NCI-H345 (cell line): ENCODE measurements around the gene ISY1.
"Not testable (repeated sequence)": the region's sequence is repeated elsewhere in the genome, so short reads cannot be mapped to it uniquely, and the experiment has no call there.

Experiments
- DNase-seq: peaks from one replicate; lab custom pipeline; 2025; lab: John Stamatoyannopoulos, UW

The ISY1 gene

DNA sequence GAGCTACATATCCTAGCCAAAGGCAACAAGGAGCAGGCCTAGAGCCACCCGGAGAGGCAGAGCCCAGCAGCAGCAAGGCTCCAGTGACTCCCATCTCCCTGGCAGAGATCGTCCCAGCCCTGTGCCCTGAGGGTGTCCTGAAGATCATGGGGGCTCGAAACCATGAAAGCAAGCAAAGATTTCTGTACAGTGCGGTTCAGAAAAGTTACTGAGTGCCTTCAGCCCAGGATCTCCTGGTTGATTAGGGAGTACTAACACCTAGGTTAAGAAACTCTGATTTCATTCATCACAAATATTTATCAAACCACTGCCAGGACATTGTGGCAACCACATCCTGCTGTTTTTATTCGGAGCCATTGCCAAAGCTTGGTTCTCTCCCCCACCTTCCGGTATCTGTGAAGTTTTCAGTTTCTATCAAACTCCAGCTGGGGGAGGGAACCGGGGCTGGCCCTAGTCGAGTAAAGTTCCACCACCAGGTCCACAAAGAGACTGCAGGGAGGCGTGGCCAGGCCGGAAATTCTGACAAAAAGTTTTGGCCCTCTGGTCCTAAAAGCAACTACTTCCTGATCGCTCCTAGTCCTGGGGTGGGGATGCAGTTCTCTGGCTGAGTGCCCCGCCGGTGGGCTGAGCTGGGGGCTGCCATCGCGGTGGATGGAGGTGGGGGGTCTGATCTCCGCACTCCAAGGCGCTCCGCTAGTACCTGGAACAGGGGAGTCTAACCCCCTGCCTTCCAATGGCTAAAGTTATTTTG lies 40.4 kb downstream of the ISY1 start:
- peak; percentile 26 for DNase-seq

DNA sequence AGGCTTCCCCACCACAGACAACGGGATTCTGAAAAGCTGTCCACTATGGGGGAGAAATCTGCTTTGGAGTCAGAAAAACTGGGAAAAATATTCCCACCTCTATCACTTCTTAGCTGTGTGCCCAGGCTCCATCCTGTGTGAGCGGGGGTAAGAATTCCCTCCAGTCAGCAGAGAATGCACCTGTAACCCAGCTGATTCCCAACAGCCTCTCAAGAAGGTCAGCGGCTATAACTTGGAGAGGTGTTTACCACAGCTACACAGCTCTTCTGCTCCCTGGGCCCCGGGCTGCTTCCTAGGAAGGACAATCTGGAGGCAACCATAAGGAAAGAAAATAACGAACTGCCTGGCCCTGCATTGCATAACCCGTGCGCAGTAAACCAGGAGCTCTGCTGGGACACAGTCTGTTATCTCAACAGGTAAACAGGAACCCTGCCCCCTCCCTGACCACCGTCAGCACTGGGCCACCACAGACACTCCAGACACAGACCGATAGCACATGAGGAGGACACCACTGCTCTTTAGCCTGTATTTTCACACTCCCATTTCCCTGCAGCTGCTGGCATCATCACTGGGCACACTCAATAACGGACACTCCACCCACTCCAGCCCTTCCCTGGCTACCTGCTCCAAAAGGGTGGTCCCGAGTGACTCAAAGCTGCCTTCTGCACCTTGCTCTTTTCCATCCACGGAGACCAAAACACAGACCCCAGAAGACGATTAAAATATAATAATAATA lies 41.3 kb downstream of the ISY1 start:
- no peak for DNase-seq

DNA sequence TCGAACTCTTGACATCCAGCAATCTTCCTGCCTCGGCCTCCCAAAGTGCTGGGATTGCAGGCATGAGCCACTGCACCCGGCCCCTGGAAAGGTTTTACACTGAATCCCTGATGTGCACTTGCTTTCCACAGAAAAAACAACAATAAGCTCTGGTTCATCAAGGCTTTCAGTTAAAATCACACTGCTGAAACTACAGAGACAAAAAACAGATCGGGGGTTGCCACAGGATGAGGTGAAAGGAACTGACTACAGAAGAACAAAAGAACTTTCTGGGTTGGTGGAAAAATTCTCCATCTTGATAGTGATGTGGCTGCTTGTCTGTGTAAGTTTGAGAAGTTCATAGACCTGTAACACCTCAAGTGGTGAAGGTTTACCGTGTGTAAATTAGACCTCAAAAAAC lies 42.1 kb downstream of the ISY1 start:
- DNase-seq, result no peak

DNA sequence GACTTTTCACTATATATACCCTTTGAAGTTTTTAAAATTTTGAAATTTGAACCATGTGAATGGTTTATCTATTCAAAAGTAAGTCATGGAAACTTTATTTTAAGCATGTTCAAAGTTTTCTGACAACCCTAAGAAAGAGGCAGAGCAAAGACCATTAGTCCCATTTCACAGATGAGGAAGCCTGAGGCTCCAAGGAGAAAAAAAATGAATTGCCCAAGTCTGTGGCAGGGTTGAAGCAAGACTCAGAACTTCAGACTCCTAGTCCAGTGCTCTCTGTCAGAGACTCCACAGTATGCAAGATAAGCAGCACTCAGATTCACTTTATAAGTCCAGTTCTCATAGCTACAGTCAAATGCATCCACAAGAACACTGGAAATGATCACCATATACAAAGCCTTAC lies 43.7 kb downstream of the ISY1 start:
- DNase-seq, result no peak

DNA sequence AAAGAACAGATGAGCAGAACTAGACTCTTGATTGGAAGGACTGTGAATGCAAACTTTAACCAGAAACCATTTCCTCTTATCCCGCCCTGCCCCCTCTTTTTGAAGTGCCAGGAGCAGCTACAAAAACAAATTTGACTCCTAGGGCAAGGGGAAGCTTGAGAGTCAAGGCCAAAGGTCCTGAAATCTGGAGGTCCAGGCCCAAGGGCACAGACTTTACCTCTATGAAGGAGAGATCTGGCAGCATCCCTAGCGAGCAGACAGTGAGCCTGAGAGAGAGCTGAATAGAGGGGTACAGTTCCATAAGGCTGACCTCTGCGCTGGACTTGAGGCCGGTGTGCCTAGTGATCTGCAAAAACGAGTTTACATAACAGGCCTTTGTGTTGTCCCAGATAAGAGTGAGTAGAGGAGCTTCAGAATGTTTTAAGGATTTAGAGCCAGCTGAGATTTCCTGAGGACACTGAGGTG lies 44.3 kb downstream of the ISY1 start:
- DNase-seq, result no peak

DNA sequence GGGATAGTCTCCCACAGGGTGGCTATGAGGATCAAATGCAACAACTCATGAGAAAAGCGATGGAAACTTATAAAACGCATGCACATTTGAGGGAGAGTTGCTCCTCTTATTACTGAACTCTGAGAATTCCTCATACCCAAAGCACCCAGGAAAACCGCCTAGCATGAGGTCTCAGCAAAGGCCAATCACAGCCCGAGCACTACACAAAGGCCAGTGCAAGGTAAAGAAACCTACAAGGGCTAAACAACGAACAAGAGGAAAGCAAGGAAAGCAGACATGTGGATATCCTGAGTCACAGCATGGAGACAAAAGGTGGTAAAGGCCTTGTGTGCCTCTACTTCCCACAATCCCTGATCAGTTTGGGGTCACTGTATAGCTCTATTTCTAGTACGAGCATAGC lies 46.4 kb downstream of the ISY1 start:
- DNase-seq, result no peak

DNA sequence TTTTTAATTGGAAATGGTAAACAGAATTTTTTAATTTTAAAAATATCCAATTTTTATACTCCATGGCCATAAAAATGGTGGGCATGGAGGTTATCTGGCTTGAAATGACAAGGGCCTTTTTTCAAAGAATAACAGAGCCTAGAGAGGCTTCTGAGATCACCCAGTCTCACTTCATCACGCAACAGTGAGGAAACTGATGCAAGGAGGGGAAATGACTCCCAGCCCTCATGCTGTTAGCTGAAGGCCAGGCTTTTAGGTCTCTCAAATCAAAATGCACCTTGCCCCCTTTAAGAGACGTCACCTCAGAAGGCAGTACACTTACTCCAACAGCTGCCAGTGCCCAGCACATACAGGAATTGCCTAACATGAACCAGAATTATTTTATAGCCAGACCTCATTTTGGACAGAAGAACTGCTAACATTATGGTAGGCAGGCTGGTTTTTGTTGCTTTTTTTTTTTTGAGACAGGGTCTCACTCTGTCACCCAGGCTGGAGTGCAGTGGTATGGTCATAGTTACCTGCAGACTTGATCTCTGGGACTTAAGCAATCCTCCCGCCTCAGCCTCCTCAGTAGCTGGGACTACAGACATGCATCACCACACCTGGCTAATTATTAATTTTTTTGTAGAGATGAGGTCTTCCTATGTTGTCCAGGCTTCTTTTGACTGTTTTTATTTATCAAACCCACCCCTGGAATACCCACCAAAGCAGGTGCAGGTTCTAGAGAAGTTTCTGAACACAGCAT lies 48.4 kb downstream of the ISY1 start:
- no peak for DNase-seq

DNA sequence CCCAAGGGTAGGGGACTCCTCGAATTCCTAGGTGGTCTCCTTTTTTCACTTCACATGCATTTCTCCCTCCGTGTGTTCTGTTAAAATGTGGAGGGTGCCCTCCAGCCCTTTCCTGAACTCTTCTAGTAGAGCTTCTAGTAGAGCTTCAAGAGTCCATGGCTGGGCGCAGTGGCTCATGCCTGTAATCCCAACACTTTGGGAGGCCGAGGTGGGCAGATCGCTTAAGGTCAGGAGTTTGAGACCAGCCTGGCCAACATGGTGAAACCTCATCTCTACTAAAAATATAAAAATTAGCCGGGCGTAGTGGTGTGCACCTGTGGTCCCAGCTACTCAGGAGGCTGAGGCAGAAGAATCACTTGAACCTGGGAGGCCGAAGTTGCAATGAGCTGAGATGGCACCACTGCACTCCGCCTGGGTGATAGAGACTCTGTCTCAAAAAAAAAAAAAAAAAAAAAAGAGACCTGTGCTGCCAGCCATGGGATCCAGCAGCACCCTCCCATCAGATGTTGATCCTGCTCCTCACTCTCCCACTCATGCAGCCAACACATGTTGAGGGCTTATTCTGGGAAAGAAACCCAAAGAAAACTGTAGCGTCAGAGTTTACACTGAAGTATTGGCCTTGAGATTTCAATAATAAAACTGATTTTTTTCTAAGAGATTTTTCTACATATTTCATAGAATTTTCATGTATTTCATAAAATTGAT lies 49.6 kb downstream of the ISY1 start:
- not testable (repeated sequence) for DNase-seq

DNA sequence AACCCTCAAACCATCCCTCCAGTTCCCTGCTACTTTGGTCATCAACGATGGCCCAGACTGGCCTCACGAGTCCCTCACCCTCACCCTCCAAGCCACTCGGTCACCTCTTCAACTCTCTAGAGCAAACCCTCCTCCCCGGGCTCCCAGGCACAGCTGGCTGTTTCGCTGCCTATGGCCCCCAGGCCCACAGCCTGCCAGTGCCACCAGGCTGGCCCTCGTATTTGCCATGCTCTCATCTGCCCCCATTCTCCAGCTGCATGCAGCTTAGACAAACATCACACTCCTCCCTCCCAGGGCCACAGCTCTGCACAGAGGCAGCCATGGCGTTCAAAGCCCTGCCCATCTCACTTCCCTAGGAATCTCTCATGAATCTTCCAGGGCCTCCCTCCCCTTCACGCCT lies 53.1 kb downstream of the ISY1 start:
- DNase-seq, result no peak

DNA sequence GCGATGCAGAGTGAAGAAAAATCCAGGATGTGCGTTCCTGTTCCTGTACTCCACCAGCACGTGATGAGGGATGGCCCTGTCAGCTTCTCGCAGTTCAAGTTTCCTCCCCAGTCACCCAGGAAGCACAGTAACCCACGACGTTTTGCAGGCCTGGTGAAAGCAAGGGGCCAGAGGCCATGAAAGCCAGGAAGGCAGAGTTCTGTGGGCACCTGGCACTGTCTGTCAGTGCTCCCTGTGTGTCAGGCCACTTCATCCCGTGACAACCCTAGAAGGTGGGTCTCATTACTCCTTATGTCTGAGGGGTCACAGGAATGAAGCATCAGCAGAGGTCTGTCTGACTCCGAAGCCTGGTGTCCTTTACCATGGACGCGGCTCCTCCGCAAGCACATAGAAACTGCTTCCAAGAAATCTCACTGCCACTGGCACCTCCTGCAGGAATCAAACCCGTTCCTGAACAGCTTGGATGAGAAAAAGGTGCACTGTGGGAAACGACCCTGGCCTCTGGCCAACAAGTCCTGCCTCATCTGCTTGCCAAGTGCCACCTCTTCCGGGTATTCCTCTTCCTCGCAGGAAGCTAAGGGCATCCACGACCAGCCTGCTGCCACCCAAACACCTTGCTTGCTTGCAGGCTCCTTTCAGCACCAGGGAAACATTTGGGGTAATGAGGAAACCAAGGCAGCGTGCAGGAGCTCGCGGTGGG lies 53.8 kb downstream of the ISY1 start:
- no peak for DNase-seq

DNA sequence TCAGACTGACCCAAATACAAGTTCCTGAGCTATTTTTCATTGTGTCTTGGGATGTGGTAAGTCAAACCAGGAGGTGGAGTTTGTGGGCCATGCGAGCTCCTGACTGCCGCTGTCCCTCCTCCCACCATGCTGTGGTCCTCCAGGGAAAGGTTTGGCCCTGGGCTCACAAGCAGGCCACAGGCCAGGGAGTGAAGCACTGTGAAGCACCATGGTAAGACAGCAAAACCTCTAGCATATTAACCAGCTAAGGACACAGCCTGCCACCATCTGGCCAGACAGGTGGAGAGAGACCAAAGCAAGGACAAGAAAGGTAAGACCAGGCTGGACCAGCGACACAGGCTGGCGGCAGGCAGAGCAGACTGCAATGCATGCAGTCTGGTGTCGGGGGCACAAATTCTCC lies 54.5 kb downstream of the ISY1 start:
- no peak for DNase-seq

DNA sequence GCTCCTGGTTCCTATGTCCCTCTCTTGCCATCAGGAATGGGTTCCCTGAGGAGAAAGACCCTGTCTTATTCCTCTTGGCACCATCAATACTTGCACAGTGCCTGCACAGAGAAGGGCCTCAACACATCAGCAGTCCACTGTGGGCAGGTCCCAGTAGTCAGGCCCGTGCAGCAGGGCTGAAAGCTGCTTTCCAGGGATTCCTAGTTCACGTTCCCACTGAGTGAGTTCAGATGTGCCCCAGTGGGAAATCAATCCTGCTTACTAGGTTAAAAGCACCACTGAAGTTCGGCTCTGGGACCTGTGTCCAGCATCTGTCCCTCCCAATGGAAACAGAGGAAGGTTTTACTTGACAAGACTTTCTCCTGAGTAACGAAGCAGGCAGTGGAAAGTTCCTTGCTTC lies 55.0 kb downstream of the ISY1 start:
- DNase-seq, result no peak

DNA sequence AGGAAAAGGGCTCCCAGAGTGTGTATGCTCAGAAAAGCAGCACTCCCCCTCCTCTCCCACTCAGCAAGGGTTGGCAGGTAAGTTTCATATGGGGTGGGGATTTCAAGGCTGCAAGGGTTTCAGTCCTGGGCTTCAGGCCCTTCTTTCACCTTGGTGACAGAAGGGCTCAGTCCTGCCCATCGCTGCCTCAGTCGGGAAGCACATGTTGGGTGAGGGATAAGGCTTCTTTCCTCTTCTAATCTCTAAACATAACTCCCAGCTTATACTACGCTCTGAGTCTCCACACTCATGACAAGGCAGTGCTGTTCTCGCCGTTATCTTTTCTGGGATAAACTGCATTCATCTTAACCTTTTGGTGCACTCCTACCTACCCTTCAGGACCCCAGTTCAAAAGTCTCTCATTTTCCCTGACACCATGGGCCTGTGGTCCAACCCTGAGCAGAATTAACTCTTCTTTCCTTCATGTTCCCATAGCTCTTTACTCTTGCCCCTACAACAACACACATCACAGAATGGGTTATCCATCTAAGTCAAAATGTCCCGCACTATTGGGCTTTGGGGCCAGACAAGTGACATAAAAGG lies 56.3 kb downstream of the ISY1 start:
- DNase-seq, result no peak

DNA sequence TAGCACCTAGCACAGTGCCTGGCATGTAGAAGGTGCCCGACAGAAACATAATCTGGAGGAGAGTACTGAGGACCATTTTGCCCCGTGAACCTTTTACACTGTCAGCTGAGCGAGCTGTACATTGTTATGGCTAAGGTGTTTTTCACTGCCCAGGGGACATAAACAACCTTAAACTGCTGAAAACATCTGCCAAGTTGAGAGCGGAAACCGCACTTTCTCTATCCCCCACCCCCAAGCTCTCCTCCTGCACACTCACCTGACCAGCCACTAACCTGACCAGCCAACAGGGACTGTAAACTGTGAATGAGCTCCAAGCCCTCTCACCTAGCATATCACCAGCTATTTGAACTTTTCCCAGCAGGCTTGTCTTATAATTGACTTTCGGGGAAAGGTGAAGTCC lies 56.8 kb downstream of the ISY1 start:
- no peak for DNase-seq

DNA sequence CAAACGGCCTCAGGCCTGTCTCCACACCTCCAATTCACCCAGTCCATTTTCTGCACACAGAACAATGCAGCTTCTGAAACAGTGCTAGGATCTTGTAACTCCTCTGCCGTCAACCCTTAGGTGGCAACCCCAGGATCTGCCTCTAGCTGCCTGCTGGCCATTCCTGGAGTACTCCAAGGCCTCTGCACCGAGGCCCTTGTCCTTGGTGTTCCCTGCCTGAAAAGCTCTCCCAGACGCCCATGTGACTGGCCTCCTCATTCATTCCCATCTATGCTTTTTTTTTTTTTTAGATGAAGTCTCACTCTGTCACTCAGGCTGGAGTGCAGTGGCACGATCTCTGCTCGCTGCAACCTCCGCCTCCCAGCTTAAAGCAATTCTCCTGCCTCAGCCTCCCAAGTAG lies 57.6 kb downstream of the ISY1 start:
- DNase-seq, result no peak

DNA sequence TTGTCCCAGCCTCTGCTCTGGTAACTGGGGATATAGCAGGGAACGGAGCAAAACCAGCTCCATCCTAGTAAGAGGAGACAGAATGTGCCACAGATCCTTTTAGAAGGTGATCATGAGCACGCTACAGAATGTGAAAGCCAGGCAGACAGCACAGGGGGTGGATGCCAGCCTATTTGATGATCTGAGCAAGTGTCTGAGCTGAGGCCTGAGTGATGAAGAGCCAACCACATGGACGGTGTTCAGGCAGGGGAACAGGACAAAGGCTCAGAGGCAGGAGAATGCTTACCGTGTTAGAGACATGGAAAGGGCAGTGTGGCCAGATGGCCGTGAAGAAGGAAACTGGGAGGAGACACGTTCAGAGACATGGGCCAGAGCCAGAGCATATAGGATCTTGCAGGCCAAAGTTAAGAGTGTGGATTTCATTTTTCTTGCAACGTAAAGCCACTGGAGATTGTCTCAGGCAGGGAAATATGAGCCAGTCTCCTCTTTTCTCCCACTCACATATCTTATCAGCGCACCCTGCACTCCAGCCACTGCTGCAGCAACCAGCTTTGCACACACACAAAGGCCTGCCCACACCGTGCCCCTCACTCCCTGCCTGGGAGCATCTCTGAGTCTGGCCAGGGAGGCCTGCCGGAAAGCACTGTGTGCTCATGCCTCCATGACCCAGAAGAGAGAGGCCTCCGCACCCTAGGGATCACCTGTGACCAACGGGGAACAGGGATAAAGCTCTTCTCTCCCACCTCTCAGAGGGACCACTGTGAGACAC lies 59.3 kb downstream of the ISY1 start:
- DNase-seq, result no peak

DNA sequence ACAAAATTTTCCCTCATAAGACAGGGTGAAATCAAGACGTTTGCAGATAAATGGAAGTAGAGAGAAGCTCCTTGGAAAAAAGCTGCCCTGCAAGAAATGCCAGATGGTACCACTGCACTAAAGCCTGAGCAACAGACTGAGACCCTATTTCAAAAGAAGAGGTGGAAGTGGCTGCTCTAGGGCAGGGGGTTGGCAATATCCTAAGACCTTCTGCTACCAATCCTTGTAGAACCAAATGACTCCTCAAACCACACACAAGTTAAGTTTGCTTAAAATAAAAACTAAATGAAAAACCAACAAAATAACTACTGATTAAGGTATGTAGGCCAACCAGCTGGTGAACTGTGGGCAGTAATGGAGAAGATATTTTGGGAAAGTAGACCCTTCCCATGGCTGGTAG lies 60.6 kb downstream of the ISY1 start:
- DNase-seq, result no peak

DNA sequence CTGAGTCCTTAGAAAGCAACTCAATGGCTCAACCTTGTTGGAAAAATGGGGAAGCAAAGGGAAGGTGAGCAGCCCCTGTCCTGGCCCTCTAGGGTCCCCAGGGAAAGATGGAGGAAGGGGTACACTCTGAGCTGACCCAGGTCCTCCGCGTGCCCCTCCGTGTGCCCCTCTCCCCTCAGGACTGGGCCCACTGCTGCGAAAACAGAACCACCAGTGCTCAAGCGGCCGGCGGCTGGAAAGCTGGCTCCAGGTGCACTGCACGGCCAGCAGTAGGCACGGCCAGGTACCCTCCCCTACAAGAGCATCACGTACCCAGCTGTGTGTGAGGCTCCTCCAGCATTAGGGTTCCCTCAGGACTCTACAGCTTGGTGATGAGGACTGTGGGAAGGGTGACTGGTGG lies 65.6 kb downstream of the ISY1 start:
- no peak for DNase-seq

DNA sequence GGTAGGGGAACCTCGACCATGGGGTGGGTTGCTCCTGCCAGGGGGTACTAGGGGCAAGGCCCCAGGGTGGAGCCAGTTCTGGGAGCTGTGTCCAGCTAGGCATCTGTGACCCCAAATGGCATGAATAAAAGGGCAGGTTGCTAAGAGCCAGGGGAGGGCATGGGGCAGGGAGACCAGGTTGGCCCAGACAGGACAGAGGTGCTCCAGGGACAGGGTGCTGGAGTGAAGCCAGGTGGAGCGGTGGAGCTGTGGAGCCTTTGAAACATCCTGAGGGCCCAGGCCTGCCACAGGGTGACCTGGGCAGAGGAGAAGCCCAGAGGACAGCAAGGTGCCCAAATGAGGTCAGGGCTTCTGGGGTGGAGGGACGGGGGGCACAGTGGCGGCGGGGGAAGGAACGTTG lies 72.6 kb downstream of the ISY1 start:
- DNase-seq, result not testable (repeated sequence)

DNA sequence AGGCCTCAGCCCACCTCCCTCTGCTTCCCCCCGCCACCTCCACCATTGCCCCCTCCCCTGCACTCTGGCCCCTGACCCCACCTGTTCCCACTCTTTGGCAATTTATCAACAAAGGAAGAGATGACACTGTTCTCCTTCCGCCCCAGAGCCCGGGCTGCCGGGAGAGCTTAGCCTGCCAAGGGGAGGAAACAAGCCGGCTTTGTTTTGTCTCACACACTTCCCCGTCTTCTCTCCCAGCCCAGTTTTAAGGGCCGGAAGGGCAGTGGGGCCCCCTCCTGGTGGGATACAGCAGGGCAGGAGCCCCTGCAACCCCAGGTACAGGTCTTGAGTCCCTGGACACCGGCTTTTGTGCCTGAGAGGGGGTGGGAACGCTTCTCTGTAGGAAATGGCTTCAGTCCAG lies 73.0 kb downstream of the ISY1 start:
- DNase-seq, result not testable (repeated sequence)
